Heart right ventricle (tissue), 16 donors: ENCODE measurements around the gene KIF16B. TPM values are rescaled to one million over a fixed set of nuclear protein-coding genes. Genes with fewer than 3 reads are reported as not detected.

Source experiments
- ATAC-seq, 8 donors: fragments of 200-7000 bp; cut with Tn5 transposase; one replicate each; pipeline ENCODE4 v1.9.1; 2020; ENCODE audit warnings: mild to moderate bottlenecking in 8 of 8, moderate library complexity in 8 of 8, moderate number of reproducible peaks in 1 of 8
- DNase-seq, 2 donors: peaks; one replicate each; pipeline ENCODE4 v3.0.0-alpha.2; 2020
- H3K27ac ChIP-seq, 10 donors: fragments of 200-600 bp; sonication (generic) in 2 of 10; one replicate each; pipeline versions ENCODE4 v1.5.0 to v1.8.0; 2020 to 2022; ENCODE audit warnings: mild to moderate bottlenecking in 3 of 10
- H3K27me3 ChIP-seq, 7 donors: fragments of 200-600 bp; one replicate each; pipeline ENCODE4 v1.8.0; 2021 to 2022; ENCODE audit warnings: mild to moderate bottlenecking in 2 of 7
- H3K36me3 ChIP-seq, 9 donors: fragments of 200-600 bp; sonication (generic) in 1 of 9; one replicate each; pipeline versions ENCODE4 v1.5.0 to v1.8.0; 2020 to 2022; ENCODE audit warnings: mild to moderate bottlenecking in 2 of 9
- H3K4me1 ChIP-seq, 9 donors: fragments of 200-600 bp; sonication (generic) in 1 of 9; one replicate each; pipeline versions ENCODE4 v1.5.0 to v1.8.0; 2020 to 2022; ENCODE audit warnings: mild to moderate bottlenecking in 4 of 9
- H3K4me3 ChIP-seq, 10 donors: fragments of 200-600 bp; sonication (generic) in 2 of 10; one replicate each; pipeline versions ENCODE4 v1.5.0 to v1.8.0; 2020 to 2022; ENCODE audit warnings: mild to moderate bottlenecking in 7 of 10, moderate library complexity in 2 of 10
- H3K9me3 ChIP-seq, 11 donors: fragments of 200-600 bp in 10 of 11; sonication (generic) in 2 of 11; one replicate each; pipeline versions ENCODE4 v1.5.0 to v1.8.0; 2013 to 2022; ENCODE audit warnings: mild to moderate bottlenecking in 2 of 11, control low read depth in 1 of 11, moderate library complexity in 1 of 11
- WGBS, 2 donors: extraction: QIAGEN DNeasy Blood & Tissue Kit; methylation state at CpG; one replicate each; pipeline ENCODE4 v1.1.7; 2013; ENCODE audit warnings: inconsistent platforms in 1 of 2; 5-methylcytosine and 5-hydroxymethylcytosine counted together
- intact Hi-C, 10 donors: fragments of 100-400 bp; cut with DNase I; formaldehyde crosslinking; loops; one replicate each; pipeline versions ENCODE4 v1.11.1 to v1.14.2; 2022
- polyA plus RNA-seq, 2 donors: library from polyadenylated mRNA; stranded (reverse); fragments of 200-250 nt; gene quantifications; one replicate each; pipeline ENCODE4 v1.2.3, GENCODE V29; 2013
- total RNA-seq, 10 donors: library from RNA; stranded (reverse); fragmentation: NEBNext Ultra II Directional in 3 of 10; extraction: Animal tissue kit (Norgen Biotek cat#: 25700) in 3 of 10; gene quantifications; one replicate each; pipeline versions ENCODE4 v1.2.1 to v1.2.4, GENCODE V29; 2021 to 2023
- TF ChIP-seq, protein P1 (sequence below), 9 donors: fragments of 200-600 bp; sonication (generic) in 2 of 9; IDR thresholded peaks; one replicate each; pipeline versions ENCODE4 v1.5.0 to v1.8.0; 2021 to 2022; ENCODE audit warnings: antibody characterized with exemption in 9 of 9, mild to moderate bottlenecking in 5 of 9, moderate library complexity in 1 of 9
- donor health status: Arrhythmogenic right ventricular cardiomyopathy.
- donor health status: ischemic (EF 13 %, LVEDD 7.1; RV severe dilation, severe dysfunction).
- donor health status: healthy with polysubstance abuse.
- donor health status: DM: no; HTN: yes; CAD: no.
- donor health status: DM: no; HTN: no; CAD: no.
- donor health status: ischemic (EF 25% LVEDD 6.9; RV normal size, moderate dysfunction).
- donor health status: ischemic (EF 25% LVEDD 5.7; RV mildly dilated, moderate dysfunction).
- donor health status: healthy.
- donor health status: DM: yes; HTN: yes; CAD: no.
- donor health status: Ischemic cardiomyopathy.
- donor health status: ischemic (EF 35%, LVEDD 5.7; RV mildly dilated, moderate dysfunction).
- donor health status: nonischemic (EF 11% LVEDD 7.7; RV severe dilation, severe dysfunction).
- donor health status: DM: yes; HTN: yes; CAD: no.
- donor health status: PGD.
- donor health status: ischemic (EF 29% LVEDD 5.4; RV normal size, mild dysfunction).
- donor health status: nonischemic (EF 23%, LVEDD 6.1; RV moderate dilation, normal function).

Gene KIF16B
- total and polyA plus RNA-seq, 12 donors: 9.7 to 22.5 (median 17.9) TPM

DNA sequence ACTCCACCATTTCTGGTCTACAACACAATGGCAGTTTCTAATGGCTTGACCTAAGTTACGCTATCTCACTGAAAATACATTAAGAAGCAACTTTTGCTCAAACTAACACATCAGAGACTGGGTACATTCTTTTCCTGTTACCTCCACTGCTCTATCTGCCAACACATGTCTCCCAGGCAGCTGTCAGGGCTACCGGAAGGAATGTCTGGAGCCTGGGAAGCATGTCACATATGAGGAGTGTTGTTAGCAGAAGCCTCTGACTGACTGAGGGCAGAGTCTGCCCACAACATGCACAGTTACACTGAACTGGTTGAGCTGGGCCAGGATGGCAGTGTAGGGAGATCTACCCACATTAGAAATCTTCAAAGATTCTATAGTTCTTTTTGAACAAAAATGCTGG, 264.5 kb downstream of the KIF16B start:
- no peaks in the 10 kb centered on the region for H3K27me3 ChIP-seq
- intact Hi-C loops: no loop called here
- ATAC-seq (no peak), DNase-seq (no peak)
- H3K36me3 ChIP-seq: peaks cover 0 to 29% (median 4%) of the 10 kb centered on the region in 9 donors
- H3K27ac ChIP-seq: no peak overlapping the region
- H3K4me3 ChIP-seq: no peak overlapping the region
- WGBS, 2 donors: 79 to 87% methylated on average over 2 of the region's 2 CpGs
- peaks cover 0 to 10% (median 0%) of the 10 kb centered on the region in 11 donors for H3K9me3 ChIP-seq
- peaks cover 0 to 9% (median 3%) of the 10 kb centered on the region in 9 donors for H3K4me1 ChIP-seq
- TF ChIP-seq, protein P1, sequence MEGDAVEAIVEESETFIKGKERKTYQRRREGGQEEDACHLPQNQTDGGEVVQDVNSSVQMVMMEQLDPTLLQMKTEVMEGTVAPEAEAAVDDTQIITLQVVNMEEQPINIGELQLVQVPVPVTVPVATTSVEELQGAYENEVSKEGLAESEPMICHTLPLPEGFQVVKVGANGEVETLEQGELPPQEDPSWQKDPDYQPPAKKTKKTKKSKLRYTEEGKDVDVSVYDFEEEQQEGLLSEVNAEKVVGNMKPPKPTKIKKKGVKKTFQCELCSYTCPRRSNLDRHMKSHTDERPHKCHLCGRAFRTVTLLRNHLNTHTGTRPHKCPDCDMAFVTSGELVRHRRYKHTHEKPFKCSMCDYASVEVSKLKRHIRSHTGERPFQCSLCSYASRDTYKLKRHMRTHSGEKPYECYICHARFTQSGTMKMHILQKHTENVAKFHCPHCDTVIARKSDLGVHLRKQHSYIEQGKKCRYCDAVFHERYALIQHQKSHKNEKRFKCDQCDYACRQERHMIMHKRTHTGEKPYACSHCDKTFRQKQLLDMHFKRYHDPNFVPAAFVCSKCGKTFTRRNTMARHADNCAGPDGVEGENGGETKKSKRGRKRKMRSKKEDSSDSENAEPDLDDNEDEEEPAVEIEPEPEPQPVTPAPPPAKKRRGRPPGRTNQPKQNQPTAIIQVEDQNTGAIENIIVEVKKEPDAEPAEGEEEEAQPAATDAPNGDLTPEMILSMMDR (IDR thresholded peaks at IDR 0.05): no peak

DNA sequence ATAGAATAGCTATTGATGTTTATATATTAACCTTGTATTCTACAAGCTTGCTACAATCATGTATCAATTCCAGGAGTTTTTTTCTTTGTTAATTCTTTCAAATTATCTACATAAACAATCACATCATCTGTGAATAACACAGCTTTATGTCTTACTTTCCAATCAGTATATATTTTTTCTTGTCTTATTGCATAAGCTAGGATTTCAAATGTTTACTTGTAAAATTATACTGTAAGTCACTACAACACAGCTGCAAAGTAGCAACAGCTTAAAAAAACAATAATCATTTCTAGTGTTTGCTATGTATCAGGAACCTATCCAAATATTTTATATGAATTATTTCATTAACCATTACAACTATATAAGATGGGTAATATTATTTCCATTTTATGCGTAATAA, 270.4 kb downstream of the KIF16B start:
- 0 to 47% methylated on average over 1 of the region's 1 CpG for WGBS, 2 donors
- Histone ChIP-seq H3K36me3 (peaks cover 0 to 20% (median 0%) of the 10 kb centered on the region in 9 donors), H3K27ac (no peak overlapping the region), H3K4me3 (no peak overlapping the region), H3K4me1 (no peaks in the 10 kb centered on the region), H3K27me3 (no peaks in the 10 kb centered on the region), H3K9me3 (peaks cover 0 to 41% (median 22%) of the 10 kb centered on the region in 11 donors)
- intact Hi-C loops: no loop called here
- DNase-seq (no peak), ATAC-seq (no peak)
- TF ChIP-seq, protein P1 (IDR thresholded peaks at IDR 0.05): no peak

DNA sequence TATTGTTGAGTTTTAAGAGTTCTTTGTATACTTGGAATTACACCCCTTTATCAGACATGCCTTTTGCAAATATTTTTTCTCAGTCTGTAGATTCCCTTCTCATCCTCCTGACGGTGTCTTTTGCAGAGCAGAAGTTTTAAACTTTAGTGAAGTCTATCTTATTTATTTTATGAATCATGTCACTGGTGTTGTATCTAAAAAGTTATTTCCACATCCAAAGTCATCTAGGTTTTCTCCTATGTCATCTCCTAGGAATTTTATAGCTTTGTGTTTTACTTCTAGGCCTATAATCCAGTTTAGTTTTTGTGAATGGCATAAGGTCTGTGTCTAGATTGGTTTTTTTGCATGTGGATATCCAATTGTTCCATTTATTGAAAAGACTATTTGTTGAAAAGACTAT, 271.3 kb downstream of the KIF16B start:
- intact Hi-C loops: no loop called here
- TF ChIP-seq, protein P1 (IDR thresholded peaks at IDR 0.05): no peak
- peaks cover 0 to 41% (median 22%) of the 10 kb centered on the region in 11 donors for H3K9me3 ChIP-seq
- H3K4me3 ChIP-seq: no peak overlapping the region
- no peaks in the 10 kb centered on the region for H3K27me3 ChIP-seq
- ATAC-seq (no peak), DNase-seq (no peak)
- 44 to 97% methylated on average over 1 of the region's 1 CpG for WGBS, 2 donors
- H3K36me3 ChIP-seq: peaks cover 0 to 20% (median 0%) of the 10 kb centered on the region in 9 donors
- no peaks in the 10 kb centered on the region for H3K4me1 ChIP-seq
- no peak overlapping the region for H3K27ac ChIP-seq

DNA sequence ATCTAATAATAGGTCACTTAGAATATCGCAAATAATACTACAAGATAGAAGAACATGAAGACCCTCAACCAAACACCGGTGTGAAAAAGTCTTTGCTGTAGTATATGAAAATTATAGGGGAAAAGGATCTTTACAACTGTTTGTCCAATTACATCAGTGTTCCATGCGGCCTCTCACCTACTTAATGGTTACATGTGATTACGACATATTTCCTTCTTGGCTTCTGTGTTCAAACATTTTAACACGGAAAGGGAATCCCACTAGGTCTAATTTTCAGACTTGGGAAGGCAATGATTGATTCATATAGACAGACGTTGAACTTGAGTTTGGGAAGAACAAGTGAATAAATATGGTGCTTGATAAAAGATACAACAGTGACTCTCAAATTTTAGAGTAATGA, 273.4 kb downstream of the KIF16B start:
- peaks cover 0 to 41% (median 22%) of the 10 kb centered on the region in 11 donors for H3K9me3 ChIP-seq
- H3K27me3 ChIP-seq: no peaks in the 10 kb centered on the region
- WGBS, 2 donors: 94 to 95% methylated on average over 6 of the region's 6 CpGs
- intact Hi-C loops: no loop called here
- no peaks in the 10 kb centered on the region for H3K4me1 ChIP-seq
- ATAC-seq (no peak), DNase-seq (no peak)
- H3K4me3 ChIP-seq: no peak overlapping the region
- TF ChIP-seq, protein P1 (IDR thresholded peaks at IDR 0.05): no peak
- no peak overlapping the region for H3K27ac ChIP-seq
- H3K36me3 ChIP-seq: peaks cover 0 to 26% (median 0%) of the 10 kb centered on the region in 9 donors
